ENCODE measurements around the gene FRMD4A. TPM values are rescaled to one million over a fixed set of nuclear protein-coding genes. Genes with fewer than 3 reads are reported as not detected.

Gene FRMD4A
- total RNA-seq, 1 donor from 2014 or later, result 16.1 TPM

DNA sequence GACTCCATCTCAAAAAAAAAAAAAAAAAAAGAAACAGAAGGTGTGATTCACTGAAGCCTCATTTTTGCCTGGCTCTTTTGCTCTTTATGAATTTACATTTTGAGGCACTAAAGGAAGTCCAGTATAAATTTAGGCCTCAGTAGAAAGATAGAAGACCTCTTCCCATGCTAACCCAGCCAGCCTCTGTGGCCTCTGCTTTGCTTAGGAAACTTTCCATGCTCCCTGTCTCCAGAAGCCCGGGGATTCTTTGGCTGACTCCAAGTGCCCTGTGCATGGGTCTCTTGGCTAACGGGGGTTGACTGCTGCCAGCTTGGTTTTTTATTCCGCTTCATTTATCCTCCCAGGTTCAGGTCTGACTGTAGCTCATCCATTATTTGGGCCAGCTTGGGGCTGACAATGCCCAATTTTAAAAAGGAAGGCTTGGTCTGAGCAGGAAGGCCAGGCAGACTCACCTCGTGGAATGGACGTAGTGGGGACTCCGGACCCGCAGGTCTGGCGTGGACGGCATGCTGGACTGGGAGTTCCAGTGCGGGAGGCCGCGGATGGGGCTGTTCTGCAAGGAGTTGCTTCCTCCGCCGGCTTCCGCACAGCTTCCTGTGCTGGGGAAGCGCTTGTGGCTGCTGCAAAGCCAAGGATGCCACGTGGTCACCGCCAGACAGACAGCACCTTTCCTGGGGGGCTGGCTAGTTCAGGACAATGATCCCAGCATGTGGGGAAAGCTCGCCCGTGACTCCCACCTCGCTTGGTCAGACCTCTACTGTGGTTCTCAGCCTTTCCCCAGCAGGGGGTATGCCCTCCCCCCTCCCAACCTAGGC, 671.6 kb downstream of the FRMD4A start:
- peak; percentile 22 for DNase-seq (ENCODE audit: low spot score)

DNA sequence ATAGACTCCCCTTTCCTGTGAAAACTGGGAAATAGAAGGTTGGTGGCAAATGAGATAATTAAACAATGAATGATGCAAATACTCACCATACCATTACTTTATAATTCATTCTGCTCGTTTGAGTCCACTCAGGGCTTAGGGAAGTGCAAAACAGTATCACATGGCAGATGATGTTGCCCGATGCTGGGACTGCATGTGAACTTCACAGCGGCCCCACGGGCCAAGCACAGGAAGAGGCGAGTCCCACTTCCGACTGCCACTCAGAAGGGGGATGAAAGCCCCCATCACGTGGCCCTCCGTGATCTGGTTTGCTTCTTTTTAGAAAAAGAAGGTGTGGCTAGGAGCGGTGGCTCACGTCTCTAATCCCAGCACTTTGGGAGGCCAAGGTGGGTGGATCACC, 672.5 kb downstream of the FRMD4A start:
- no peak for DNase-seq (ENCODE audit: low spot score)

DNA sequence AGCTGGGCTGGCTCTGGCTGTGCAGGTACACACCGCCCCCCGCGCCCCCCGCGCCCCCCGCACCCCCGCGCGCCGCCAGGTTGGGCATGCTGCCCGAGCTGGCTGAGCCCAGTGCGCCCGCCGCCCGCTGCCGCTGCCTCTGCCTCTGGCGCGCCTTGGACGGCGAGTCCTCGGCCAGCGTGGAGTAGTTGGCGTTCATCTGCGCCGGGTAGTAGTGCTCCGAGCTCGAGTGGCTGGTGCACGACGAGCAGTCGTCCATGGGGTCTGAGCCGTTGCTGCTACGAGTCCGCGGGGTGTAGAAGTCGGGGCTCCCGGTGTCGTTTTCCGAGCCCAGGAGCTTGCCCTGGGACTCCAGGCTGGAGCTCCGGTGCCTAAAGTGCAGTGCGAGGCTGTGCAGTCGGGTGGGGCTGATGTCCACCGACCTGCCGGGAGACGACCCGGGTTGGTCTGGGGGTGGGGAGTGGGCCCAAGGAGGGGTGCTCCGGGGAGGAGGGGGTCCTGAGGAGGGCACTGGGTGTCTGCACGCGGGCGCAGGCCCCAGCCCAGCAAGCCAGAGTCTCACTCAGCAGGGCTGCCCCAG, 673.5 kb downstream of the FRMD4A start:
- no peak for DNase-seq (ENCODE audit: low spot score)

DNA sequence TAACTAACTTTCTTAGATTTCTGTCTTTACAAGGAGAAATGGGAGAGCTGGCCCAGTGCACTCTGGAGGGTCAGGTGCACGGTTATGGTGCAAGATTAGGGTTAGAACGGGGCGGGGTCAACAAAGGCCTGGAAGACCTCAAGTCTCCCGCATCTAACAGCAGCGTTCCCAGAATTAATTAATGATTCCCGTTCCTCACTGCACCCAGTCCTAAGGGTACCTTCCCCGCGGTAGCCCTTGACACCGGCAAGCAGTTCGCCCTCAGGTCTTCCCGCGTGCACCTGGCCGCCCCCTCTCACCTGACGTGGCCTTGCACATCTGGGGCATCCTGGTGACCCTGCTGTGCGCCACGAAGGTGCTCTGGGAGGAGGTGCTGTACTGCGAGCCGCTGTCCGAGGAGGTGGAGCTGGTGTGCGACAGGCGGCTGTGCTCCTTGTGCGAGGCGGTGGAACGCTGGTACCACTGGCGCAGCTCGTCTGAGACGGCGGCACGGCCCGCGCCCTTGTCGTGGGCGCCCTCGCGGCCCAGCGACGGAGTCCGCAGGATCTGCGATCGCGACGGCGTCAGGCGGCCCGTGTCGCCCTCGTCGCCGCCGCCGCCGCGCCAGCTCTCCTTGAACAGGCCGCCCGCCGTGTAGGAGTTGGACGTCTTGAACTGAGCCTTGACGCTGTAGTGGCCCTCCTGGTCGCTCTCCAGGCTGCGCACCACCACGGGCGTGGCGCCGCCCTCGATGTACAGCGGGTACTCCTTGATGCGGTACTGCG, 674.2 kb downstream of the FRMD4A start:
- DNase-seq (ENCODE audit: low spot score), result no peak

DNA sequence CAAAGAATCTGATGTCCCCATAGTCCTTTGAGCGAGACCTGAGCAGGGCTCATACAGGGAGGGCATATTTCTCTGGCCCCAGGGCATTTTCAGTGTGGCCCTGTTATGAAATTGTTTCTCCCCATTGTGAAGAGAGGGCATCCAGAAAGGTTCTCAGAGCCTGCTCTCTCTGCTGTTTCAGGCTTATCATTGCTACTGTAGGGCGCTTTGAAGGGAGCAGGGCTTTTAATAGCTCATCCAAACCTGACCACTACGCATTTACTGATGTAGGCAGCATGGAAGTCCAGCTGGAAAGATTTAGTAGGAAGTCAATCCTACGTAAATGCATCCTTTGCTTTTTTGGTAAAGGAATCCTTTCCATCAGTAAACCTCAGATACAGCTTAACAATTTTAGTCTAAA, 675.9 kb downstream of the FRMD4A start:
- DNase-seq (ENCODE audit: low spot score), result no peak

DNA sequence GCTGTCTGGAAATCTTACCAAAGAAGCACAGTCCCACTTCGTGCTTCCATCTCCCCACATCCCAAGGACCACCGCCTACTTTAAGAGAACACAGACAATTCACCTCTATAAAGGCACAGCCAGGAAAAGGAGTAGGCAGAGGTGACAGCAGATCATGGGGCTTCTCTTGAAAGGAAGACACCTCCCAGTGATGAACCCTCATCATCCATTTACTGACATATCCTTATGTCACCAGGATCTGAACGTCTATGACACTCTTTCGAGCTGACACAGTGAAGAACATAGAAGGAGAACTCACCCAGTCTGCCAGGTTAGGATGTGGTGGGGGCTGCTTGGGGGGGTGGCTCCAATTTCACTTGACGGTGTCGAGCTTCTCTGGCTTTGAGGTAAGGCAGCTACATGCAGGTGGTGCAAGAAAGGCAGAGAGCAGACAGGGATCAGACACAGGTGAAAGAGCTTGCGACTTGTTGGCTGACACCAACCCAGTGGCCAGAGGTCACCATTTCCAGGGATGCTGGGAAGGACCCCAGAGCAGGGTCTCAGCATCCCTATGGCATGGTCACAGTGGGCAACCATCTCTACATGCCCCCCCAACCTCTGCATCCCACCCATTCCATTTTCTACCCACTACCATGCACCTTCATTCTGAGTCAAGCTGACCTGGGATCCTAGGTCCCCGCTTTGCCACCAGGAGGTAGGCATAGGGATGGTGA, 676.5 kb downstream of the FRMD4A start:
- DNase-seq (ENCODE audit: low spot score), result no peak

DNA sequence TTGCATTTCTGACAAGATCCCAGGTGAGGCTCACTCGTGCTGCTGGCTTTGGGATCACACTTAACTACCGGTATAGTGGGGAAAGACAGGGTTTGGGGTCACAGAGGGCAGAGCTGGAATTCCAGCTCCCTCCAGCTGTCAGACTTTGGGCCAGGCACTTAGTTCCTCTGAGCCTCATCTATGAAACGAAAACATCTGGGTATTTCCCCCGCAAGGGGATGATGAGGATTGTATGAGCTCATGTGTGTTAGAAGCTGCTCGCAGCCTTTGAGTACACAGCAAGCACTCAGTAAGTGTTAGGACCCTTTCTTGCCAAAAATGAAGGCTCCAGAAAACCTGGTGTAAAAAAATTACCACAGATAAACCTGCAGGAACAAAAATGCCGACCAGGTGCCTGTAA, 677.9 kb downstream of the FRMD4A start:
- no peak for DNase-seq (ENCODE audit: low spot score)

DNA sequence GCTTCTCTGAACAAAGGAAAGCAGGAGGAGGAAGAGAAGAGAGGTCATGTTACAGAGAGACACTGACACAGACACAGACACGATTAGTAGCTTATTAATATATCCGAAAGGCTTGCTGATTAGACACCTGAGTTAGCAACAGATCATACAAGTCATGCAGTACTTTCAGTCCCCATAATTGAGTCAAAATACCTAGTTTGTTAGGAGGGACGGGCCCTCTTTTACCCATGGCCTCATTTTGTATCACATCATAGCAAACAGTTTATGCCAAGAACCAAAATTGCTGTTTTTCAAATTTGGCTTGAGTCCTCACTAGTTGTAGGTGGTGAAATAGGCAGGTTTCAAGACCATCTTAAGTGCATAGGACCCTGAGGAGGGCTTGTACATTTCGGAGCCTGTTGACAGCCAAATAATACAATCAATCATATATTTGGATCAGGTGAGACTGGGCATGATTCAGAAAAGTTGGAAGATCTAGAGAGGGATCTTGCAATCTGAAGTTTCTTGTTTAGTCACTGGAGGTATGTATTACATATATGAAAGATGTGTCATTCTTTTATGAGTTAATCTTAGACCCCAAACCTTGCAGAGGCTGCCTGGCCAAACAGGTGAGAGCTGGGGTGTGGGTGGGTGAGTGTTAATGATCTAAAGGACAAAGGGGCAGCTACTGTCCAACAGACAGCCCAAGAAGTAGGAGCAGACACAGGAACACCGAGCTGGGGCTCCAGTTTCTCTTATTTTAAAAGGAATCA, 678.6 kb downstream of the FRMD4A start:
- no peak for DNase-seq (ENCODE audit: low spot score)

DNA sequence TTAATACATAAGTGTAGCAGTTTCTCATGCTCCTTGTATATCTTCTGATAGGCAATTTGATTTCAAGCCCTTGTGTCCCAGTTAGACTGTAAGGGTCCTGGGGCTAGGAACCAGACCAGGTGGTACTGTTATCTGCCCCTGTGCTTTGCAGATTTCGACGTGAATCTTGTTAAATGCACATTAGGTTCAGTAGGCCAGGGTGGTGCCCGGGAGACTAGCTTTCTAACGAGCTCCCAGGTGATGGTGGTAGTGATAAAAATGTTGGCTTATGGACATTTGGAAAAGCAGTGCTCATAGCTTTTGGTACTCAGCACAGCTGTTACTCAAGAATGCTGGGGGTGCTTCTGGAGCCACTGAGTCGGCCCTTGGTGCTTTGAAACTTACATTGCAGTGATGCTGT, 679.8 kb downstream of the FRMD4A start:
- no peak for DNase-seq (ENCODE audit: low spot score)

DNA sequence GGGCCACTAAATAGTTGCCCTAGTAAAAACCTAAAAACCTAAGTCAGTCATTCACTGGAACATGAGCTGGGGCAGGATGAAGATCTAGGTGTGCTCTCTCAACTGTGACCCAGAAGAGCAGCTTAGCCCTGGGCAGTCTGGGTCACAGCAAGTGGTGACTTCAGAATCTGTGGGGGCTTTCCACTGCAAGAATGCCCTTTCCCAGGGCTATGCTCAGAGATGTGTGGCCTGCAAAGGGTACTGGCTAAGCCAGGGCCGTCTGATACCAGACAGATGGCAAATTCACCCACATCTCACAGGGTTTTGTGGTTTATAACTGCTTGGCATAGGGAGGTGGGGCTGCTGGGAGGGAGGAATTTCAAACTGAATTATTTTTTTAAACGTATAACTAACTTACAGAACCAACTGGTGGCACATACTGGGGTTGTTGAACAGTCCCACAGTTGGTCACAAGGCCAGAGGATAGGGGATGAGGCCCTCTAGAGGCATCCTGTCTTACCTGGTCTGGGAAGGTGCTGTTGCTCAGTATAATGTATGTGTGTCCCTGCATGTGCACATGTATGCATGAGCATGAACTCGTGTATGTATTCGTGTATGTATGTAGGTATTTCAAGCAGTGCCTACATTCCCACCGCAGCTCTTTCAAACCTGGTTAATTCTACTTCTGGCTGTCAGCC, 680.7 kb downstream of the FRMD4A start:
- DNase-seq (ENCODE audit: low spot score), result no peak

DNA sequence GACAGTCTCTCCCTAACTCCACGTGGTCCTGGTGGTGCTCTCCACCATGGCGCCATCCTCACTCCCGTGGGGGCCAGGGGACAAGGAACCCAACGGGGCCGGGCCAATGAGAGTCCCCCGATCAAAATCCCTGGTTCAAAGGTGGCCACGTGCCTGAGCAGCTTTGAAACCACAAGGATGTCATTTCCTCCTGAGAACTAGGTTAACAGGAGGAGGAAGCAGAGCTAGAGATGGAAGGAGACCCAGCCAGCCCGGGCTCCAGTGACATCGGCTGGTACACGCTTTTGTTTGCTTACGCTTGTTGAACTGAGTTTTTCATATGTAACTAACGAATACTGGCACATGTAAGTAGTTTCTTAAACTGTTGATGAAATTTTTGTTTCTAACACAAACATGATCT, 682.3 kb downstream of the FRMD4A start:
- no peak for DNase-seq (ENCODE audit: low spot score)

DNA sequence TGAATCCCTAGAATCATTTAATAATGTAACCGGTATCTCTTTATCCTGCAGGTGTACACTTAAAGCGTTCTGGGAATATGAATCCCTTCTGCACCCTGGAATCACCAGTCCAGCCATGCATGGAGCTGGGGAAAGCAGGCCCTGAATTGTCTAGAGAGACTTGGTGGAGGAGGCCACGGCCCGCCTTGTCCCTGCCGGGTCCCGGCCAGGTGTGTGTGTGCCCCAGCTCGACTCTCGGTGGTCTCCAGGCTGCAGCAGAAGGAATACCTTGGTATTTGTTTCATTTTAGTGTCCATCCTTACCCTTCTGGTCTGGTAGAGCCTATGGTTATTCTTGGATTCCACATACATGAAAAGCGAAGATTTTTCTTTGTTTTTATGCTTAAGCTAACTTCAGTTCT, 685.9 kb downstream of the FRMD4A start:
- DNase-seq (ENCODE audit: low spot score), result no peak

DNA sequence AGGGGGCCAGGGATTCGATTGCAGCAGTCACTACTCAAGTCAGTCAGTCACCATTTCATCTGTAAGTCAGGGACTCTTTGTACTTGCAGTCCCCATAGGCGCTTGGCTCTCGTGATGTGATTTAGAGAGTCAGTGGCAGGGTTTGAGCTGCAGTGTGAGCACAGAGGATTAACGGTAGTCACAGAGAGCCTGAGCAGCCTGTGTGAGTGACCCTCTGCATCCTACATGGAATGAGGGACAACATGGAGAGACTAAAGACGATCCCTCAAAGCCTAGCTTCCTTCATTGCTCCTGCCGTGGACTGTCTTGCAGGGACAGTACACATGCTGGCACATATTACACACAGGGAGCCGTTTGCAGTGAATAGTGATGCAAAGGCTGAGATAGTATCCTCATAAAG, 687.7 kb downstream of the FRMD4A start:
- no peak for DNase-seq (ENCODE audit: low spot score)

DNA sequence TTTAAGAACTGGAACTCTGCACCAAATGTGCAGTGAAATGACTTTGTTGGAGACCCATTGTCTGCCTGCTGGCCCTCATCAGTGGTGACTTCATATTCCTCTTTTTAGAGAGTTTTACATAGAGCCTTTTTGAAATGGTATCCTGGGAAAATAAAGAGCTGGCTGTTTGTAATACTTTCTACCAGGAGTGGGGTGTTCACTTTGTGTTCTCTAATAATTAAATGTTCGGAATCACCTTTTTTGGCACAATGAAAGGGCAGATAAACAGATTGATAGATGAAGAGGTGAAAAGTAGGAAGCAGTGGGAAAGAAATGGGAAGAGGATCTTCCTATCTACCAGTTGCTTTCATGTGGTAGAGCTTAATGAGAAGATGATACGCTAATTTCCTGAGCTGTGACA, 688.4 kb downstream of the FRMD4A start:
- no peak for DNase-seq (ENCODE audit: low spot score)

DNA sequence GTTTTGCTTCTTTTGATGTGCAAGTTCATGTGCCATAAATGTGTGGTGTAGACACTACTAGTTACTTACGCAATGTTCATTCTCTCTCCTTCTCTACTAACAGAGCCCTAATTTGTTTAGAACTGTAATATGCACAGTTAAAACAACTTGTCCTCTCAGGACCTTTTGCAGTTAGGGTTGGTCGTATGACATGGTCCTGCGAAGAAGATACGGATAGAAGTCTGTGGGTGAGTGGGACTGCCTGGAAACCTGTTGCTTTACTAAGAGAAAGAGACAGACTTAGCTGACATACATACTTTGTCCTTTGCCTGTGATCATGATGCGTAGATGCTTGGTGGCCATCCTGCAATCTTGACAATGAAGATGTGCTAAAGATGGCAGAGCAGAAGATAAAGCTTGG, 692.8 kb downstream of the FRMD4A start:
- DNase-seq (ENCODE audit: low spot score), result no peak

DNA sequence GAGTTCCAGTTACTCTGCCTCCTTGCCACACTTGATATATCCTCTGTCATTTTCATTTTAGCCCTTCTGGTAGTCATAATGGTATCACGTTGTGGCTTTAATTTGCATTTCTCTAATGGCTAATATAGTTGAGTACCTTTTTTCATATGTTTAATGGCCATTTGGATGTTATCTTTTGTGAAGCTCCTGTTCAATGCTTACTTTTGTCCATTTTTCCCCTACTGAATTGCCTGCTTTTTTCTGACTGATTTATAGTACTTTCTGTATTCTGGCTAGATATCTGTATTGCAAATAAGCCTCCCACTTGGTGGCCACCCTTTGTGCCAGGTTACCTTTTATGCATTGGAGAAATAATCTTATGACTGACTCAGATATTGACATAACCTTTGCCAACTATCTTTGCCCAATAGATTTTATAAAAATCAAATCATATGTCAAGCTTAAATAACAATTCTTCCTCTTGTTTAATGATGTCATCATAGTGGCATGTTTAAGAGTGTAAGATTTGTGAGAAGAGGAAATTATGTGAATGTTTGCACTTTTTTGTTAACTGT, 693.3 kb downstream of the FRMD4A start:
- DNase-seq (ENCODE audit: low spot score), result no peak

DNA sequence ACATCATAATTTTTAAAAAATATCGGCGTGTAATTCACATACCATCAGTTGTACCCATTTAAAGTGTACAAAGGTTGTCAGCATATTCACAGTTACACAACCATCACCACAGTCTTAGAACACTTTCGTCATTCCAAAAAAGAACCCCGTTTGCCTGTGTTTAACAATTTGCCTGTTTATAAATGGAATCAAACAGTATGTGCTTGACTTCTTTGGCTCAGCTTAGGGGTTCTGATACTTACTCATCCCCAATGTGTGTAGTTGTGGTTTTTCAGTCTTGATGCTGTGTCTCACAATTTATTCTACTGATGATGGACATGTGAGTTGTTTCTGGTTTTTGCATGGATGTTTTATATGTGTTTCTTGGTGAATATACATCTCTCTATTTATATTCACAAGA, 693.9 kb downstream of the FRMD4A start:
- no peak for DNase-seq (ENCODE audit: low spot score)

DNA sequence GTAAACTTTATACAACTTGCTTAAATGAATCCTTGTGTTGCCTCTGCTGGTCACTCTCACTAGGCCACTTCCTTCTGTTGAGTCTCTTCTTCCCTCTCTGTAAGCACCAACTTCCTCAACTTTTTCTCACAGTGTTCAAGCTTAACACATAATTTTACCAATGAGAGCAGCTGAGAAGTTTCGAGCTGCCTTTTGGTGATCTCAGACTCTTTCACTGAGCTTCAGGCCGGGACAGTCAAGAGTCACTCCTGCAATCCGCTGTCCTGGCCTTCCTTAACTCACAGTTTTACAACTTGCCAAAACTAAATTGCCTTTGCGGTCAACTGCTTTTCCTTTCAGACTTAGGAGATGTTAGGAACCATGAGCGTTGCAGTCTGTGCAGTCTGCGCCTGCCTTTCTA, 696.5 kb downstream of the FRMD4A start:
- DNase-seq (ENCODE audit: low spot score), result peak; percentile 52

DNA sequence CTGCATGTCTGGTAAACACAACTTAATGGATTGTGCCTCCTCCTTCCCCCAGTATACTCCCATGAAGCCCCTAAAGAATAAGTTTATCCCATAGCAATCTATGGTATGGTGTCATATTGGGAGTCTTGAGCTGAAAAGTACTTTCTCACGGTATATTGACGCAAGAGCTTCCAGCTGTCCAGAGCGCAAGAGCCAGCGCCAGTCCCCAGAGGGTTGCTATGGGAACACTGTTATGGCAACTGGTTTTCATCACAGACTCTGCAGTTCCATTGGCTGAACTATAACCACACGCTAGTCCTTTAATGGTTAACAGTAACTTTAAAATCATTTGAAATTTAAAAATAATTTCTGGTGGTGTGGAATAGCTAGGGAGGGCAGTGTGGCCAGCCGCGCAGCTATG, 697.0 kb downstream of the FRMD4A start:
- DNase-seq (ENCODE audit: low spot score), result peak; percentile 93

DNA sequence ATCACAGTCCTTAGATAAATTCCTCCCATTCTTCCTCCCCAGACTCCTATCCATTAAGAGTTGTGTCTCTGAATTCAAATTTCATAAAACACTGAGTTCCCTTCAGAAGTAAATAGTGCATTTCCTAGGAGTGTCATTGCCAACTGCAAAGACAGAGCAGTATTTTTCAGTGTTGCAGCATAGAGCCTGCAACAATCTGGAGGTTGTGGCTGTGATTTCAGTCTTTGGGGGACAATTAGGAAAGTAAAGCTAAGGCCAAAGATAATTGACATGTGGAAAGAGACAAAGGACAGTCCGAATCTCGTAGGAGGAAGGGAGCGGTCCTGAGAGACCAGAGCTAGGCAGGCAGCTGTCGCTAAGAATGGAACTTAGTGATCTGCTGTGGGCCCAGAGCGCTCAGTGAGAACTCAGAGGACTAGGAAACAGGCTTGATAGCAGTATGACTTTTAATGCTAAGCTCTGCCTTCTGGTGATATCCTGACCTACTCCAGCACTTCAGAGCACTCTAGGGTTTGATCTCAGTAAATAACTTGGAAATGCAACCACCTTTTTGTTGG, 697.8 kb downstream of the FRMD4A start:
- peak; percentile 41 for DNase-seq (ENCODE audit: low spot score)

All from umbilical cord (tissue), 2 donors.